GM23338 (cell line): Measurements from ENCODE around the gene FUT2. TPM values are rescaled to one million over a fixed set of nuclear protein-coding genes. Genes with fewer than 3 reads are reported as not detected.

Experiments used
- ATAC-seq: fragments of 200-7000 bp; cut with Tn5 transposase; 3 replicates; pipeline ENCODE4 v1.9.1; 2020
- DNase-seq: peaks from one replicate; pipeline ENCODE4 v3.0.0-alpha.2; 2015; ENCODE audit warnings: low spot score
- H2AFZ ChIP-seq: fragments of 200-600 bp; sonication (generic); 2 replicates; pipeline ENCODE4 v1.8.0; 2016; ENCODE audit warnings: antibody characterized with exemption, mild to moderate bottlenecking, moderate library complexity
- H3F3A ChIP-seq: fragments of 200-600 bp; sonication (generic); replicated peaks from 2 replicates; pipeline ENCODE4 v1.8.0; 2017; ENCODE audit warnings: antibody characterized with exemption, mixed run types, low read depth
- H3K27ac ChIP-seq: fragments of 200-600 bp; sonication (generic); 2 replicates; pipeline ENCODE4 v1.6.1; 2016; ENCODE audit warnings: low read depth
- H3K27me3 ChIP-seq: fragments of 200-600 bp; sonication (generic); 2 replicates; pipeline ENCODE4 v1.8.0; 2016; ENCODE audit warnings: mild to moderate bottlenecking, mixed run types, moderate library complexity; ENCODE audit not compliant: insufficient read depth
- H3K36me3 ChIP-seq: fragments of 200-600 bp; sonication (generic); 2 replicates; pipeline ENCODE4 v1.8.0; 2016; ENCODE audit warnings: mild to moderate bottlenecking; ENCODE audit not compliant: insufficient read depth
- H3K4me1 ChIP-seq: fragments of 200-600 bp; sonication (generic); 2 replicates; pipeline ENCODE4 v1.8.0; 2016; ENCODE audit warnings: mild to moderate bottlenecking, moderate library complexity; ENCODE audit not compliant: insufficient read depth
- H3K4me2 ChIP-seq: fragments of 200-600 bp; sonication (generic); 2 replicates; pipeline ENCODE4 v1.7.1; 2017; ENCODE audit warnings: mixed run types
- H3K4me3 ChIP-seq: fragments of 200-600 bp; sonication (generic); 2 replicates; pipeline ENCODE4 v1.6.1; 2016; ENCODE audit warnings: mixed run types
- H3K79me2 ChIP-seq: fragments of 200-600 bp; sonication (generic); replicated peaks from 2 replicates; pipeline ENCODE4 v1.8.0; 2017; ENCODE audit warnings: mild to moderate bottlenecking; ENCODE audit not compliant: insufficient read depth
- H3K9me2 ChIP-seq: fragments of 200-600 bp; sonication (generic); 2 replicates; pipeline ENCODE4 v1.8.0; 2017; ENCODE audit not compliant: insufficient read depth
- H4K20me1 ChIP-seq: fragments of 200-600 bp; sonication (generic); replicated peaks from 2 replicates; pipeline ENCODE4 v1.8.0; 2017; ENCODE audit warnings: mild to moderate bottlenecking; ENCODE audit not compliant: insufficient read depth
- H3K27ac Mint-ChIP-seq: 2 replicates; pipeline ENCODE4 v1.8.0; 2020; ENCODE audit warnings: inconsistent platforms, mild to moderate bottlenecking, moderate library complexity, mixed read lengths
- H3K27me3 Mint-ChIP-seq: 3 replicates; pipeline ENCODE4 v1.8.0; 2022; ENCODE audit warnings: low read depth, mild to moderate bottlenecking, moderate library complexity, mixed read lengths, inconsistent platforms; ENCODE audit not compliant: insufficient read depth, poor library complexity
- H3K36me3 Mint-ChIP-seq: 3 replicates; pipeline ENCODE4 v1.8.0; 2021; ENCODE audit warnings: low read depth, mild to moderate bottlenecking, inconsistent platforms, moderate library complexity, mixed read lengths
- H3K4me1 Mint-ChIP-seq: 3 replicates; pipeline ENCODE4 v1.8.0; 2020; ENCODE audit warnings: mild to moderate bottlenecking, inconsistent platforms, mixed read lengths
- H3K4me3 Mint-ChIP-seq: 3 replicates; pipeline ENCODE4 v1.8.0; 2021; ENCODE audit warnings: moderate library complexity, mild to moderate bottlenecking, inconsistent platforms, mixed read lengths
- H3K9me3 Mint-ChIP-seq: 3 replicates; pipeline ENCODE4 v1.8.0; 2020; ENCODE audit warnings: moderate library complexity, mild to moderate bottlenecking, inconsistent platforms, mixed read lengths
- CREB1 ChIP-seq: fragments of 250-450 bp; sonication (Bioruptor Pico); IDR thresholded peaks from 2 replicates; pipeline ENCODE4 v1.5.0; 2020; ENCODE audit warnings: low read depth, mild to moderate bottlenecking, moderate library complexity
- EZH2 ChIP-seq: fragments of 200-600 bp; sonication (generic); IDR thresholded peaks from one replicate; pipeline ENCODE4 v1.8.0; 2017; ENCODE audit warnings: antibody characterized with exemption, mild to moderate bottlenecking, low read depth; ENCODE audit not compliant: unreplicated experiment
- EZH2phosphoT487 ChIP-seq: fragments of 200-600 bp; sonication (generic); IDR thresholded peaks from one replicate; pipeline ENCODE4 v1.8.1; 2018; ENCODE audit warnings: antibody characterized with exemption; ENCODE audit not compliant: unreplicated experiment
- JUNB ChIP-seq: IDR thresholded peaks from one replicate; pipeline ENCODE4 v1.6.1; 2016; ENCODE audit warnings: antibody characterized with exemption; ENCODE audit not compliant: unreplicated experiment
- NANOG ChIP-seq: IDR thresholded peaks from 2 replicates; pipeline ENCODE4 v1.6.1; 2016; ENCODE audit warnings: antibody characterized with exemption, borderline replicate concordance
- POLR2AphosphoS5 ChIP-seq: IDR thresholded peaks from 2 replicates; pipeline ENCODE4 v1.6.1; 2016; ENCODE audit warnings: antibody characterized with exemption, low read depth
- STAT1 ChIP-seq: IDR thresholded peaks from one replicate; pipeline ENCODE4 v1.6.1; 2016; ENCODE audit warnings: antibody characterized with exemption; ENCODE audit not compliant: unreplicated experiment
- ZNF114 ChIP-seq: fragments of 250-450 bp; sonication (Bioruptor Pico); IDR thresholded peaks from 2 replicates; pipeline ENCODE4 v1.5.0; 2020; ENCODE audit warnings: mild to moderate bottlenecking, moderate library complexity
- ZNF331 ChIP-seq: fragments of 250-450 bp; sonication (Bioruptor Pico); IDR thresholded peaks from 2 replicates; pipeline ENCODE4 v1.5.0; 2020; ENCODE audit warnings: low read depth, mild to moderate bottlenecking, moderate library complexity
- polyA plus RNA-seq: library from polyadenylated mRNA; unstranded; fragments of >200 nt; fragmentation: Nextera tagmentation; extraction: Ambion mirVana; gene quantifications from 2 replicates; pipeline ENCODE4 v1.2.1, GENCODE V29; 2016
- total RNA-seq: library from RNA; depleted of rRNA; stranded (reverse); fragments of >200 nt; shearing (Covaris generic); gene quantifications from 2 replicates; pipeline ENCODE4 v1.2.3, GENCODE V29; 2014
- TF ChIP-seq, protein P1 (sequence below), 2 experiments: fragments of 200-600 bp in 1 of 2; sonication (generic) in 1 of 2; conservative IDR thresholded peaks; 2 replicates each; pipeline versions ENCODE4 v1.5.1 to v1.6.1; 2016 to 2017; ENCODE audit warnings: antibody characterized with exemption in 2 of 2, low read depth in 2 of 2, mild to moderate bottlenecking in 2 of 2, moderate library complexity in 1 of 2
- TF ChIP-seq, protein P2 (sequence below): IDR thresholded peaks from 2 replicates; pipeline ENCODE4 v1.6.1; 2016; ENCODE audit warnings: antibody characterized with exemption
- TF ChIP-seq, protein P3 (sequence below): fragments of 250-450 bp; sonication (Bioruptor Pico); IDR thresholded peaks from 2 replicates; pipeline ENCODE4 v1.5.0; 2020; ENCODE audit warnings: mild to moderate bottlenecking, moderate library complexity
- TF ChIP-seq, protein P4 (sequence below): IDR thresholded peaks from one replicate; pipeline ENCODE4 v1.6.1; 2018; ENCODE audit warnings: antibody characterized with exemption; ENCODE audit not compliant: unreplicated experiment

Gene FUT2
- total and polyA plus RNA-seq, 2 experiments from 2014 or later: 5.0 to 5.6 TPM

DNA sequence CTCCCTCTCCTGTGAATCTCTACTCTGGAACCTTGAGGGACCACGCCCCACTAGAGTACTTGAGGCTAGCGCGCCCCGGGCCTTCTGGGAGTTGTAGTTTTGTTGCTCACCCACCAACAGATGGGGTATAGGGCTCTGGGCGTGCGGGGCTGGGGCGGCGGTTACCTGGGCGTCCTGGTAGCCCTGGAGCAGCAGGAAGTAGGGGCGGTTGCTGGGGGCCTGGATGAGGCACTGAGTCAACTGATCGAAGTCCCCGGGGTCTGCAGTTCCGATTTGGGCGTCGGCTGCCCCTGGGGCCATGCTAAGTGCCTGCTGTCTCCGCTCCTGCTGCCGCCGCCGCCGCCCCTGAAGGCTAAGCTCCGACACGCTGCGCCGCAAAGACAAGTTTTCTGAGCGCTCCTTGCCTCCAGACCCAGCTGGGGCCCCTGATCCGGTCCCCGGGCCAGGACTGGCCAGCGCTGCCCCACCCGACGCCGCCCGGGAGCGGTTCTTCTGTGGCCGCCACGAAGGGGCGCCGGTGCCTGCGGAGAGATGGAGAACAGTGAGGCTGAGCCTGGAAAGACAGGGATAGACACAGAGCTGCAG lies 39.4 kb downstream of the FUT2 start:
- Histone ChIP-seq H3K4me1 (peaks cover 19% of the 10 kb centered on the region), H3K9me2 (peaks cover 2% of the 10 kb centered on the region; the same call in 1 of the 2 replicates), H3K36me3 (no peaks in the 10 kb centered on the region), H3F3A (peaks cover 18% of the 10 kb centered on the region; the same call in 1 of the 2 replicates), H2AFZ (peak overlapping the region; percentile 84; the same call in 1 of the 2 replicates), H3K27ac (no peak overlapping the region), H3K79me2 (no peaks in the 10 kb centered on the region), H3K27me3 (peaks cover 16% of the 10 kb centered on the region), H4K20me1 (no peaks in the 10 kb centered on the region), H3K4me3 (peak overlapping the region; percentile 68), H3K4me2 (peak overlapping the region; percentile 88)
- ATAC-seq: peak; percentile 65
- peaks cover 4% of the 10 kb centered on the region for H3K36me3 Mint-ChIP-seq
- DNase-seq: peak; percentile 98
- peaks cover 22% of the 10 kb centered on the region for H3K4me1 Mint-ChIP-seq
- H3K27ac Mint-ChIP-seq: peak overlapping the region; percentile 10; the same call in 1 of the 2 replicates
- H3K27me3 Mint-ChIP-seq: peaks cover 29% of the 10 kb centered on the region
- peaks cover 5% of the 10 kb centered on the region for H3K9me3 Mint-ChIP-seq
- TF ChIP-seq NANOG (no peak), EZH2phosphoT487 (no peak), JUNB (no peak), ZNF114 (CRISPR knock-in tag) (no peak), CREB1 (CRISPR knock-in tag) (no peak), EZH2 (no peak), POLR2AphosphoS5 (peak; percentile 41; the same call in 1 of the 2 replicates), ZNF331 (CRISPR knock-in tag) (no peak), STAT1 (no peak)
- TF ChIP-seq, protein P1, sequence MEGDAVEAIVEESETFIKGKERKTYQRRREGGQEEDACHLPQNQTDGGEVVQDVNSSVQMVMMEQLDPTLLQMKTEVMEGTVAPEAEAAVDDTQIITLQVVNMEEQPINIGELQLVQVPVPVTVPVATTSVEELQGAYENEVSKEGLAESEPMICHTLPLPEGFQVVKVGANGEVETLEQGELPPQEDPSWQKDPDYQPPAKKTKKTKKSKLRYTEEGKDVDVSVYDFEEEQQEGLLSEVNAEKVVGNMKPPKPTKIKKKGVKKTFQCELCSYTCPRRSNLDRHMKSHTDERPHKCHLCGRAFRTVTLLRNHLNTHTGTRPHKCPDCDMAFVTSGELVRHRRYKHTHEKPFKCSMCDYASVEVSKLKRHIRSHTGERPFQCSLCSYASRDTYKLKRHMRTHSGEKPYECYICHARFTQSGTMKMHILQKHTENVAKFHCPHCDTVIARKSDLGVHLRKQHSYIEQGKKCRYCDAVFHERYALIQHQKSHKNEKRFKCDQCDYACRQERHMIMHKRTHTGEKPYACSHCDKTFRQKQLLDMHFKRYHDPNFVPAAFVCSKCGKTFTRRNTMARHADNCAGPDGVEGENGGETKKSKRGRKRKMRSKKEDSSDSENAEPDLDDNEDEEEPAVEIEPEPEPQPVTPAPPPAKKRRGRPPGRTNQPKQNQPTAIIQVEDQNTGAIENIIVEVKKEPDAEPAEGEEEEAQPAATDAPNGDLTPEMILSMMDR (conservative IDR thresholded peaks at IDR 0.05; ENCODE audit: low read depth in 2 of 2): peak in 1 of 2 experiments; percentile 40; a peak in 2 of 4 replicates
- TF ChIP-seq, protein P2, sequence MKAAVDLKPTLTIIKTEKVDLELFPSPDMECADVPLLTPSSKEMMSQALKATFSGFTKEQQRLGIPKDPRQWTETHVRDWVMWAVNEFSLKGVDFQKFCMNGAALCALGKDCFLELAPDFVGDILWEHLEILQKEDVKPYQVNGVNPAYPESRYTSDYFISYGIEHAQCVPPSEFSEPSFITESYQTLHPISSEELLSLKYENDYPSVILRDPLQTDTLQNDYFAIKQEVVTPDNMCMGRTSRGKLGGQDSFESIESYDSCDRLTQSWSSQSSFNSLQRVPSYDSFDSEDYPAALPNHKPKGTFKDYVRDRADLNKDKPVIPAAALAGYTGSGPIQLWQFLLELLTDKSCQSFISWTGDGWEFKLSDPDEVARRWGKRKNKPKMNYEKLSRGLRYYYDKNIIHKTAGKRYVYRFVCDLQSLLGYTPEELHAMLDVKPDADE: peak; percentile 72
- TF ChIP-seq, protein P3, sequence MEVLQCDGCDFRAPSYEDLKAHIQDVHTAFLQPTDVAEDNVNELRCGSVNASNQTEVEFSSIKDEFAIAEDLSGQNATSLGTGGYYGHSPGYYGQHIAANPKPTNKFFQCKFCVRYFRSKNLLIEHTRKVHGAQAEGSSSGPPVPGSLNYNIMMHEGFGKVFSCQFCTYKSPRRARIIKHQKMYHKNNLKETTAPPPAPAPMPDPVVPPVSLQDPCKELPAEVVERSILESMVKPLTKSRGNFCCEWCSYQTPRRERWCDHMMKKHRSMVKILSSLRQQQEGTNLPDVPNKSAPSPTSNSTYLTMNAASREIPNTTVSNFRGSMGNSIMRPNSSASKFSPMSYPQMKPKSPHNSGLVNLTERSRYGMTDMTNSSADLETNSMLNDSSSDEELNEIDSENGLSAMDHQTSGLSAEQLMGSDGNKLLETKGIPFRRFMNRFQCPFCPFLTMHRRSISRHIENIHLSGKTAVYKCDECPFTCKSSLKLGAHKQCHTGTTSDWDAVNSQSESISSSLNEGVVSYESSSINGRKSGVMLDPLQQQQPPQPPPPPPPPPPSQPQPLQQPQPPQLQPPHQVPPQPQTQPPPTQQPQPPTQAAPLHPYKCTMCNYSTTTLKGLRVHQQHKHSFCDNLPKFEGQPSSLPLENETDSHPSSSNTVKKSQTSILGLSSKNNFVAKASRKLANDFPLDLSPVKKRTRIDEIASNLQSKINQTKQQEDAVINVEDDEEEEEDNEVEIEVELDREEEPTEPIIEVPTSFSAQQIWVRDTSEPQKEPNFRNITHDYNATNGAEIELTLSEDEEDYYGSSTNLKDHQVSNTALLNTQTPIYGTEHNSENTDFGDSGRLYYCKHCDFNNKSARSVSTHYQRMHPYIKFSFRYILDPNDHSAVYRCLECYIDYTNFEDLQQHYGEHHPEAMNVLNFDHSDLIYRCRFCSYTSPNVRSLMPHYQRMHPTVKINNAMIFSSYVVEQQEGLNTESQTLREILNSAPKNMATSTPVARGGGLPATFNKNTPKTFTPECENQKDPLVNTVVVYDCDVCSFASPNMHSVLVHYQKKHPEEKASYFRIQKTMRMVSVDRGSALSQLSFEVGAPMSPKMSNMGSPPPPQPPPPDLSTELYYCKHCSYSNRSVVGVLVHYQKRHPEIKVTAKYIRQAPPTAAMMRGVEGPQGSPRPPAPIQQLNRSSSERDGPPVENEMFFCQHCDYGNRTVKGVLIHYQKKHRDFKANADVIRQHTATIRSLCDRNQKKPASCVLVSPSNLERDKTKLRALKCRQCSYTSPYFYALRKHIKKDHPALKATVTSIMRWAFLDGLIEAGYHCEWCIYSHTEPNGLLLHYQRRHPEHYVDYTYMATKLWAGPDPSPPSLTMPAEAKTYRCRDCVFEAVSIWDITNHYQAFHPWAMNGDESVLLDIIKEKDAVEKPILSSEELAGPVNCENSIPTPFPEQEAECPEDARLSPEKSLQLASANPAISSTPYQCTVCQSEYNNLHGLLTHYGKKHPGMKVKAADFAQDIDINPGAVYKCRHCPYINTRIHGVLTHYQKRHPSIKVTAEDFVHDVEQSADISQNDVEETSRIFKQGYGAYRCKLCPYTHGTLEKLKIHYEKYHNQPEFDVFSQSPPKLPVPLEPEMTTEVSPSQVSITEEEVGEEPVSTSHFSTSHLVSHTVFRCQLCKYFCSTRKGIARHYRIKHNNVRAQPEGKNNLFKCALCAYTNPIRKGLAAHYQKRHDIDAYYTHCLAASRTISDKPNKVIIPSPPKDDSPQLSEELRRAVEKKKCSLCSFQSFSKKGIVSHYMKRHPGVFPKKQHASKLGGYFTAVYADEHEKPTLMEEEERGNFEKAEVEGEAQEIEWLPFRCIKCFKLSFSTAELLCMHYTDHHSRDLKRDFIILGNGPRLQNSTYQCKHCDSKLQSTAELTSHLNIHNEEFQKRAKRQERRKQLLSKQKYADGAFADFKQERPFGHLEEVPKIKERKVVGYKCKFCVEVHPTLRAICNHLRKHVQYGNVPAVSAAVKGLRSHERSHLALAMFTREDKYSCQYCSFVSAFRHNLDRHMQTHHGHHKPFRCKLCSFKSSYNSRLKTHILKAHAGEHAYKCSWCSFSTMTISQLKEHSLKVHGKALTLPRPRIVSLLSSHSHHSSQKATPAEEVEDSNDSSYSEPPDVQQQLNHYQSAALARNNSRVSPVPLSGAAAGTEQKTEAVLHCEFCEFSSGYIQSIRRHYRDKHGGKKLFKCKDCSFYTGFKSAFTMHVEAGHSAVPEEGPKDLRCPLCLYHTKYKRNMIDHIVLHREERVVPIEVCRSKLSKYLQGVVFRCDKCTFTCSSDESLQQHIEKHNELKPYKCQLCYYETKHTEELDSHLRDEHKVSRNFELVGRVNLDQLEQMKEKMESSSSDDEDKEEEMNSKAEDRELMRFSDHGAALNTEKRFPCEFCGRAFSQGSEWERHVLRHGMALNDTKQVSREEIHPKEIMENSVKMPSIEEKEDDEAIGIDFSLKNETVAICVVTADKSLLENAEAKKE: no peak
- TF ChIP-seq, protein P4, sequence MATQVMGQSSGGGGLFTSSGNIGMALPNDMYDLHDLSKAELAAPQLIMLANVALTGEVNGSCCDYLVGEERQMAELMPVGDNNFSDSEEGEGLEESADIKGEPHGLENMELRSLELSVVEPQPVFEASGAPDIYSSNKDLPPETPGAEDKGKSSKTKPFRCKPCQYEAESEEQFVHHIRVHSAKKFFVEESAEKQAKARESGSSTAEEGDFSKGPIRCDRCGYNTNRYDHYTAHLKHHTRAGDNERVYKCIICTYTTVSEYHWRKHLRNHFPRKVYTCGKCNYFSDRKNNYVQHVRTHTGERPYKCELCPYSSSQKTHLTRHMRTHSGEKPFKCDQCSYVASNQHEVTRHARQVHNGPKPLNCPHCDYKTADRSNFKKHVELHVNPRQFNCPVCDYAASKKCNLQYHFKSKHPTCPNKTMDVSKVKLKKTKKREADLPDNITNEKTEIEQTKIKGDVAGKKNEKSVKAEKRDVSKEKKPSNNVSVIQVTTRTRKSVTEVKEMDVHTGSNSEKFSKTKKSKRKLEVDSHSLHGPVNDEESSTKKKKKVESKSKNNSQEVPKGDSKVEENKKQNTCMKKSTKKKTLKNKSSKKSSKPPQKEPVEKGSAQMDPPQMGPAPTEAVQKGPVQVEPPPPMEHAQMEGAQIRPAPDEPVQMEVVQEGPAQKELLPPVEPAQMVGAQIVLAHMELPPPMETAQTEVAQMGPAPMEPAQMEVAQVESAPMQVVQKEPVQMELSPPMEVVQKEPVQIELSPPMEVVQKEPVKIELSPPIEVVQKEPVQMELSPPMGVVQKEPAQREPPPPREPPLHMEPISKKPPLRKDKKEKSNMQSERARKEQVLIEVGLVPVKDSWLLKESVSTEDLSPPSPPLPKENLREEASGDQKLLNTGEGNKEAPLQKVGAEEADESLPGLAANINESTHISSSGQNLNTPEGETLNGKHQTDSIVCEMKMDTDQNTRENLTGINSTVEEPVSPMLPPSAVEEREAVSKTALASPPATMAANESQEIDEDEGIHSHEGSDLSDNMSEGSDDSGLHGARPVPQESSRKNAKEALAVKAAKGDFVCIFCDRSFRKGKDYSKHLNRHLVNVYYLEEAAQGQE: no peak
- H3K4me3 Mint-ChIP-seq: peak overlapping the region; percentile 77
